CD4-positive, alpha-beta T cell (primary cell): ENCODE data around the gene CT55. TPM values are rescaled to one million over a fixed set of nuclear protein-coding genes. Genes with fewer than 3 reads are reported as not detected.

Experiments
- ATAC-seq: fragments of 200-7000 bp; cut with Tn5 transposase; one replicate; pipeline ENCODE4 v1.10.0; 2022; ENCODE audit warnings: mild to moderate bottlenecking; ENCODE audit not compliant: poor library complexity
- CTCF ChIA-PET: fragments of 350-600 bp; sonication (Branson Sonifier 250); formaldehyde crosslinking; loops from one replicate; lab custom pipeline; 2021; ENCODE audit warnings: antibody characterized with exemption, inconsistent platforms; lab: Charles Lee
- POLR2A ChIA-PET: fragments of 350-600 bp; sonication (Branson Sonifier 250); formaldehyde crosslinking; loops from one replicate; lab custom pipeline; 2021; ENCODE audit warnings: antibody characterized with exemption, inconsistent platforms; lab: Charles Lee
- DNase-seq, 14 experiments: peaks; one replicate each; pipeline ENCODE4 v3.0.0-alpha.2; 2013 to 2020; ENCODE audit warnings: mixed read lengths in 2 of 14
- H3K27ac ChIP-seq, 2 donors: one replicate each; pipeline versions ENCODE4 v1.5.1 to v1.7.0; 2013; ENCODE audit warnings: low read length in 2 of 2, low read depth in 1 of 2, mild to moderate bottlenecking in 1 of 2
- H3K27me3 ChIP-seq, 2 experiments: 1 replicate in 1 of 2; 2 replicates in 1 of 2; pipeline versions ENCODE4 v1.6.1 to v1.7.0; 2013; ENCODE audit warnings: low read length in 2 of 2, control low read depth in 1 of 2, mild to moderate bottlenecking in 1 of 2, moderate library complexity in 1 of 2; ENCODE audit not compliant: insufficient read depth in 2 of 2, control insufficient read depth in 1 of 2
- H3K36me3 ChIP-seq: one replicate; pipeline ENCODE4 v1.6.1; 2013; ENCODE audit warnings: low read length, control low read depth; ENCODE audit not compliant: insufficient read depth
- H3K4me1 ChIP-seq: one replicate; pipeline ENCODE4 v1.6.1; 2013; ENCODE audit warnings: low read length, control low read depth; ENCODE audit not compliant: insufficient read depth
- H3K4me3 ChIP-seq: one replicate; pipeline ENCODE4 v1.5.1; 2013; ENCODE audit warnings: mild to moderate bottlenecking, low read length, moderate library complexity
- H3K9me3 ChIP-seq, 2 experiments: 1 replicate in 1 of 2; 2 replicates in 1 of 2; pipeline versions ENCODE4 v1.6.1 to v1.7.0; 2013; ENCODE audit warnings: low read length in 2 of 2, mild to moderate bottlenecking in 2 of 2, control low read depth in 1 of 2, moderate library complexity in 1 of 2; ENCODE audit not compliant: control insufficient read depth in 1 of 2, insufficient read depth in 1 of 2
- H3K27ac Mint-ChIP-seq: one replicate; pipeline ENCODE4 v1.8.0; 2020; ENCODE audit warnings: mixed read lengths
- H3K27me3 Mint-ChIP-seq: one replicate; pipeline ENCODE4 v1.8.0; 2021; ENCODE audit warnings: mixed read lengths
- H3K36me3 Mint-ChIP-seq: one replicate; pipeline ENCODE4 v1.8.0; 2021; ENCODE audit warnings: low read depth, mixed read lengths
- H3K4me1 Mint-ChIP-seq: one replicate; pipeline ENCODE4 v1.8.0; 2021; ENCODE audit warnings: low read depth, mixed read lengths
- H3K4me3 Mint-ChIP-seq: one replicate; pipeline ENCODE4 v1.8.0; 2020; ENCODE audit warnings: mild to moderate bottlenecking, mixed read lengths
- H3K9me3 Mint-ChIP-seq: one replicate; pipeline ENCODE4 v1.8.0; 2020; ENCODE audit warnings: mixed read lengths
- CTCF ChIP-seq: fragments of 200-600 bp; IDR thresholded peaks from one replicate; pipeline ENCODE4 v1.8.0; 2022; ENCODE audit warnings: antibody characterized with exemption, mild to moderate bottlenecking
- intact Hi-C, 2 experiments: fragments of 100-400 bp; cut with DNase I in 1 of 2; cut with micrococcal nuclease in 1 of 2; formaldehyde crosslinking; loops; one replicate each; pipeline versions ENCODE4 v1.15.1 to v1.9.0; 2023 to 2025; cut with DNase I, micrococcal nuclease
- total RNA-seq, 174 experiments: library from RNA in 2 of 174; stranded (reverse) in 2 of 174; gene quantifications; one replicate each; pipeline ENCODE4 v1.2.3 and lab custom pipeline; 2021 to 2026

Gene CT55
- total RNA-seq, 2 experiments from 2014 or later: not detected

DNA sequence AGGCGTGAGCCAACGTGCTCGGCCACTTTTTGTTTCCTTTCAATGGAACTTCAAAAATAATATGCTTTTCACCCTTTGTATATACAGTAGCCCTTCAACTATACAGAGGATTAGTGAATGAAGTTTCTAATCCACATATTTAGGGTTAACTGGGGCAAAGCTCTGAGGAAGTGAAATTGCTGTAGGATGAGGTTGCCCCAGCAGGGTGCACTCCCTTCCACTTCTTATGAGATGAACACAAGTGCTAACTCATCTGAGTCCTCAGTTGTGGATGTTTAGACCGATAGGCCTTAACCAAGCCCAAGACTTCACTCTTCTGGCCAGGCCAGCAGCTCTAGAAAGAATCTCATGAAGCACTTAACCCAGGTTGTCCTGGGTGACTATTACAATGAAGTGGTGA, 29.1 kb upstream of the CT55 start:
- H3K9me3 Mint-ChIP-seq: no peaks in the 10 kb centered on the region
- no peaks in the 10 kb centered on the region for H3K36me3 Mint-ChIP-seq
- intact Hi-C loops: no loop called here
- Histone ChIP-seq H3K27ac (no peak overlapping the region), H3K36me3 (no peaks in the 10 kb centered on the region), H3K27me3 (peaks cover 0 to 6% of the 10 kb centered on the region in 2 experiments), H3K4me1 (no peaks in the 10 kb centered on the region), H3K9me3 (no peaks in the 10 kb centered on the region), H3K4me3 (no peak overlapping the region)
- no peak for ATAC-seq
- no peaks in the 10 kb centered on the region for H3K4me1 Mint-ChIP-seq
- no peak overlapping the region for H3K4me3 Mint-ChIP-seq
- no peak overlapping the region for H3K27ac Mint-ChIP-seq
- TF ChIP-seq CTCF: no peak
- ChIA-PET POLR2A (no interaction called here), CTCF (no interaction called here)
- DNase-seq: no peak
- peaks cover 12% of the 10 kb centered on the region for H3K27me3 Mint-ChIP-seq

DNA sequence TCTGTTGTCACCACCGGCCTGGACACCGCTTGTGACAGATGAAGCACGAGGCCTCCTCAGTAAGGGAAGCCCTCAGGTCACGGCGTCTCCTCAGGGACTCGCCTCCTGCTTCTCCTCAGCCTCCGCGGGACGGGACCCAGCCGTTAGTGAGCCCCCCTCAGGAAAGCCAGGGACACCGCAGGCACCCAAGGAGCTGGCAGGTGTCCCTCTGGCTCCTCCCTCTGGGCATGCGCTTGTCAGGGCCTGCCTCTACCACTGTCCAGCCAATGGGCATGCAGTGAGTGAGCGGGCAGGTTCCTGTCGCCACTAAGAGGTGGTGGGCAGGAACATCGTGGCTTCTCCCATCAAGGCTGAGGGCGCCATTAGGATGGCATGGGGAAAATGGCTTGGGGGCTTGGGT, 23.5 kb upstream of the CT55 start:
- H3K4me1 Mint-ChIP-seq: no peaks in the 10 kb centered on the region
- H3K4me1 ChIP-seq: no peaks in the 10 kb centered on the region
- intact Hi-C loops: no loop called here

DNA sequence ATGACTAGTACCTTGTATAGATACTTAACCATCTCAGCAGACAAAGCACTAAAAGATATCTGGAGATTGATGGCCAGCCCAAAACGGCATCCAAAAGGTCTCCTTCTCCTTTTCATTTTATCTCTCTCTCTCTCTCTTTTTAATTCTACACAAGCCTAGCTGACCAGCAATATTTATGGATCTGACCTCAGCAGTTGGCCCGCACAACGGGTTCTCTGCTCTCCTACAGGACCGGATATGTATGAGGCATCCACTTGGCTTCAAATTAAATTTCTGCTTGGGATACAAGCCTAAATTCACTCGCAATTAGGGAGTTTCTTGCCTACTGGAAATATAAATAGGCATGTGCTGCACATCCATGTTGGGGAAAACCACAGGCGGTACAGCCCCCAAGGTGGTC, 22.5 kb upstream of the CT55 start:
- H3K4me1 ChIP-seq: no peaks in the 10 kb centered on the region
- ATAC-seq (no peak), DNase-seq (no peak)
- H3K27ac Mint-ChIP-seq: no peak overlapping the region
- intact Hi-C loops: no loop called here
- no peak overlapping the region for H3K27ac ChIP-seq
- peaks cover 7% of the 10 kb centered on the region for H3K27me3 Mint-ChIP-seq
- H3K9me3 Mint-ChIP-seq: no peaks in the 10 kb centered on the region
- H3K36me3 Mint-ChIP-seq: no peaks in the 10 kb centered on the region
- TF ChIP-seq CTCF: no peak
- H3K4me3 ChIP-seq: no peak overlapping the region
- no peaks in the 10 kb centered on the region for H3K4me1 Mint-ChIP-seq
- H3K36me3 ChIP-seq: no peaks in the 10 kb centered on the region
- POLR2A ChIA-PET: no interaction called here
- no peaks in the 10 kb centered on the region for H3K9me3 ChIP-seq
- H3K27me3 ChIP-seq: no peaks in the 10 kb centered on the region
- CTCF ChIA-PET: no interaction called here
- H3K4me3 Mint-ChIP-seq: no peak overlapping the region

More for the DNA sequence above, 23.5 kb upstream of the CT55 start:
- Mint-ChIP-seq H3K9me3 (no peaks in the 10 kb centered on the region), H3K36me3 (no peaks in the 10 kb centered on the region), H3K27me3 (no peaks in the 10 kb centered on the region), H3K4me3 (no peak overlapping the region), H3K27ac (no peak overlapping the region)
- POLR2A ChIA-PET: no interaction called here
- H3K27me3 ChIP-seq: no peaks in the 10 kb centered on the region
- no peak overlapping the region for H3K4me3 ChIP-seq
- DNase-seq (no peak), ATAC-seq (no peak)
- H3K9me3 ChIP-seq: no peaks in the 10 kb centered on the region
- CTCF ChIA-PET: no interaction called here
- no peaks in the 10 kb centered on the region for H3K36me3 ChIP-seq
- no peak overlapping the region for H3K27ac ChIP-seq
- TF ChIP-seq CTCF: no peak
